GM12892 (cell line): ENCODE data around the gene KLK2.

ENCODE experiments used
- POLR2A ChIP-seq: IDR thresholded peaks from 2 replicates; pipeline ENCODE4 v1.6.1; 2011; ENCODE audit warnings: low read depth, low read length, control low read depth
- TAF1 ChIP-seq: IDR thresholded peaks from 2 replicates; pipeline ENCODE4 v1.6.1; 2011; ENCODE audit warnings: low read depth, mild to moderate bottlenecking, control low read depth, low read length, borderline replicate concordance

GRCh38 chr19:50898018-50898417 lies 24.8 kb downstream of the KLK2 start:
- TF ChIP-seq POLR2A = no peak
- TF ChIP-seq TAF1 = no peak
